GM19455 (cell line): Measurements from ENCODE around the gene TP63.

Experiments used
- ATAC-seq: cut with Tn5 transposase; IDR thresholded peaks from one replicate; pipeline ENCODE4 v1.9.1; 2021; ENCODE audit not compliant: unreplicated experiment

Gene TP63

DNA sequence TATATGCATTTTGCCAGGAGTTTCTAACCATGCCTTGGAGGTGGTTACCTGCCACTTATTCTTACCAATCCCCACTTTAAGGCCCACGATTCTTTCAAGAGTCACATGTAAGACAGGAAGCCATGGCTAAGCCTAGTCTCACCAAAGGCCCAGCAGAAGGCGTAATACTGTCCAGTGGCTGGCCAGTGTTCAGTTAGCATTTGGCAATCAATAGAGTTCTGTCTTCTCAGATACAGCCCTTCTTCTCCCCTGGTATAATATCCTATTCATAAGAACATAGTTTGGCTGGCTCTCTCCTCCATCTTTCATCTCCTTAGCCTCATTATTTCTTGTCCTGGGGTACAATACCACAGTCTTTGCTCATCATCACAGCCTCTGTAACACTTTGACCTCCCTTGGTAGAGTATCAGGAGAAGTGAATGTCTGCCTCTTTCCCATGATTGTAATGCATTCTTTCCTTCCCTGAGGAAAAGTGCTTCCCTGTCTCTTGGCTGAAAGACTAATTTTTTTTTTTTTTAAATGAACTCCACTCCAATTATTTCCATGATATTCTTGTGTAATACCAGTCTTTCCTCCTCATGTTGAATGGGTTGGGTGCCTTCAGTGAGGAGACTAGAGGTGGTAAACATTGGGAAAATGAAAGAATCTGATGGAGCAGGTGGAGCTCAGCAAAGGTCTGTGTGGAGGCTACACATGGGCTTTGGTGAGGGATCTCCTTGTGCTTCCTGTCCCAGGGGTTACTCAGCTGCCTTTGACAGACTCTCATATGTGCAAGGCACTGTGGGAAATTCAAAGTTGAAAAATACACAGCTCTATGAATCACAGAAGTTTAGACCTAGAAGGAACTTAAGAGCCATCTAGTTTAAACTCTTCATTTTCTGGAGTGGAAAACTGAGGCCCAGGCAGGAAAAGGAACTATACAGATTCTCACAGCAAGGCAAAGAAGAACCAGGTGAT is 271.3 kb downstream of the TP63 start:
- no peak for ATAC-seq

DNA sequence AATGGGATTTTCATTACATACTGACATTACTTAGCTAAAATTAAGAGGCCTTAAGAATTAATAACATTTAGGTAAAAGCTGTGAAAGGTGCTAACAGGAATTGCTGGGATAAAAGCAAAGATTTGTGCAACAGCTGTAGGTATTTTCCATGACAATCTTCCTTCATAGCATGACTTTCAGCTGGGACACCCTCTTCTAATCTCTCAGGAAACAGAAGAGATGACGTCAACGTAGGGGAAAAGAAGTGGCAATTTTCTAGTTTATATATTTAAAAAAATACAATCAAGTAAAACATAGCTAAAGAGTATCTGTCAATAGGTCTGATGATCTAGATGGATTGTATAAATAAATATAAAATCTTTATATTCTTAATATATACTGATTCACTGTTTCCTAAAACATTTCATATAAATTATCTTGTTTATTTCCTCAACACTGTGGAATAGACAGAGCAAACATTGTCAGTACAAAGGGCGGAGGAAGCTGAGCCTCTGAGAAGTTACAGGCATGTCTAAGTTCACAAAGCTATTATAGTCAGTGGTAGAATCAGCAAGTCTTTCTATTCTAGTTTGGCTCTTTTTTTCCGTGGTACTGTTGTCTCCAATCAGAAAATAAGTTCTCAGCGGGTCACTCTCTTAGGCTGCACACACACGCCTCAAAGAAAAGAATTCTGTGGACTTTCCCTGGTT is 272.5 kb downstream of the TP63 start:
- no peak for ATAC-seq

DNA sequence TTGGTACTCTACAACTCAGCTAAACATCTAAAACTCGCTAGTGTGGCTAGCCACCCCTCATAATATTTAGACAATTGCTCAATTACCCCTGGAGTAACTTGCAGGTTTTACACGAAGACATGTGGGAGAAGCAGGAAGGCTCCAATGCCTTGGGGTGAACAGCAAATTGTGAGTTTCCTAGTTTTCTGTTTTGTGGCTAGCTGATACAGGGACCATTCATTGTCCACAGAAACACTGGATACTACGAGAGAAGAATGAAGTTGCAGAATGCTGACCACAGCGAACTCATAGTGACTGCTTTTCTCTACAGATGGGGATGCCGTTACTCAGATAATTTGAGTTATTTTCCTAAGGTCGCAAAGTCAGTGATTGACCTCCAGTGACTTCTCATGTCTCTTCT is 276.6 kb downstream of the TP63 start:
- ATAC-seq, result no peak

DNA sequence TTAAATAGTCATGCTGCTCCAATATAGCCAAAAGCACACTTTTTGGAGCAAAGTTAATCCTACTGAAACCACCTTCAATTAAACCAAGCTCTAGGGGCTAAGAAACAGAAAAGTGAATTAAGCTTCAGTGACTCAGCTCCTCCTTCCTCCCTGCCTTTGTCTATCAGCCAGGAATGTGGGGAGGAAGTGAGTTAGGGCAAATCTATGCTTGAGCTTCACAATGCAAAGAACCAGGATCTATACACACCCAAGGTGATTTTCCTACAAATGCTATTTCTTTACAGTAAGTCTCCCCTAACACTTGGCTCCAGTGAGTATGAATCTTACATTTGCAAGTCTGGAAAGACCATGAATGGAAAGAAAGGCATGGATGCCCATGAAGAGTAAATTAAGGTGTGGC is 277.5 kb downstream of the TP63 start:
- no peak for ATAC-seq

DNA sequence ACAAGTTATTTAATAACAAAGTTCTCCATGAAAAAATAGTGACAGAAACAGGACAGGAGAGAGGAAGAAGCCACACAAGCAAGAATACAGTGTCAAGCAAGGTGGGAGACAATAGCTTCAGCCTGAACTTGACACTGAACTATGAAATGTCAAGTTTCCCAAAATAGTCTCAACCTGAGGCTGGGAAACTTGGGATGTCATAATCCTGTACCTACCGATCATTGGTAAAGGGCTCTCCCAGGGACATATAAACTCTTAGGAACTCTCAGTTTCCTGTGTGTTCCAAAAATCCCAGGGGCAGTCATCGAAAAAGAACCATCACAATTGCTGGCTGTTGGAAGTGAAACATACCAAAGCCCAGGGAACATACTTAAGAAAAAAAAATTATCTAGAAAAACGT is 277.9 kb downstream of the TP63 start:
- ATAC-seq, result no peak

DNA sequence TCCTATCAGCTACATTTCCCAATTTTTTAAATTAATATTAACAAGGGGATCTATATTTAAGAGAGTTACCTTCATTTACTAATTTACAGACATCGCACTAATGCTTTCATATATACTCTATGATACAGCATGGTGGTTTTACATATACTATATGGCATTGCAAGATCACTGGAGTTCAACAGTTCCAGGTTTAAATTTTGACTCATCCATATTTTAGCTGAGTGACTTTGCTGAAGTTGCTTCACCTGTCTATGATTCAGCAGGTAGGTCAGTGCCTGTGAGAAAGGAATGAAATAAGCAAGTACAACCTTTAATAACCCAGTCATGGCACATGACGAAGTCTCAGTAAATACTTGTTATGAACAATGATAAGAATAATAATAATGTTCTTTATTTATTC is 278.4 kb downstream of the TP63 start:
- no peak for ATAC-seq

DNA sequence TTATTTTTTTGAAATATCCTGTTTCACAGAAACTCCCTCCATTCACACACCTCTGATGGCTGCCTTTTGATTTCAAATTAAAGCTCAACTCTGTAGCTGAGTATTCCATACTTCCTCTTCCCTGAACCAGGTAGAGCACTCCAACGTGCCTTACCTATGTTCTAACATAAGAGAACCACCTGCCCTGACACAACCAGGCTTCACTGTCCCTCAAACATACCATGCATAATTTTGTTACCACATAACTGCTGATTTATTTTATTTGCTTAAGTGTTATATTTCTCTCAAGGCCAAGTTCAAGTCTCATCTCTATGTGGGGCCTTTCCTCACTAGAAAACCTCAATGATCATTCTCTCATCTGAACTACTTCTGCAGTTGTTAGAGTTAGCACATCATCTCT is 279.8 kb downstream of the TP63 start:
- no peak for ATAC-seq

DNA sequence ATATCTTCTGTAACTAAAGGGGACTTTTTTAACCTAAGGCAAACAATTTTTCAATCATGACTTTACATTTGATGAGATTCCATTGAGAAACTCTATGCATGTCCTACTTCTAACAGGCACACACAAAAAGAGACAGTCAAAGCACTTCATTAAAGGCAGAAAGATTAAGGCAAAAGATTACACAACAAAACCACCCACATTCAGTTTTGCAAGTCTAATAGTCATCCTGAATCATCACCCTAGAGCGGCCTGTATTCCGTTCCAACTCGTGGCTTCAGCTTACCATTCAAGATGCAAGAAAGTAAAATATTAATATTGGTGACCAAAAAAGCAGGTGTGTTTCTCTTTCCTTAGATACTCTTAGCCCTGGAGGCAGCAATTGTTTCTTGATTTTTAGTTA is 283.6 kb downstream of the TP63 start:
- no peak for ATAC-seq

DNA sequence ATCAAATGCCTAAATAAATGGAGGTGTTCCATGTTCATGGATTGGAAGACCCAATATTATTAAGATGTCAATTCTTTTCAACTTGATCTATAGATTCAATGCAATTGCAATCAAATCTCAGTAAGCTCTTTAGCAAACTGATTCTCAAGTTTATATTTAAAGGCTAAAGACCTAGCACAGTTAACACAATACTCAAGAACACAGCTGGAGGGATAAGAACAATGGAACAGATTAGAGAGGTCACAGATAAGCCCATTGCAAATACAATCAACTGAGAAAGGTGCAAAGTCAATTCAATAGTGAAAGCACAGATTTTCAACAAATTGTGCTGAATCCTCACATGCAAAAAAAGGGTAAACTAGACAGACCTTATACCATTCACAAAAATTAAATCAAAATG is 290.6 kb downstream of the TP63 start:
- no peak for ATAC-seq

DNA sequence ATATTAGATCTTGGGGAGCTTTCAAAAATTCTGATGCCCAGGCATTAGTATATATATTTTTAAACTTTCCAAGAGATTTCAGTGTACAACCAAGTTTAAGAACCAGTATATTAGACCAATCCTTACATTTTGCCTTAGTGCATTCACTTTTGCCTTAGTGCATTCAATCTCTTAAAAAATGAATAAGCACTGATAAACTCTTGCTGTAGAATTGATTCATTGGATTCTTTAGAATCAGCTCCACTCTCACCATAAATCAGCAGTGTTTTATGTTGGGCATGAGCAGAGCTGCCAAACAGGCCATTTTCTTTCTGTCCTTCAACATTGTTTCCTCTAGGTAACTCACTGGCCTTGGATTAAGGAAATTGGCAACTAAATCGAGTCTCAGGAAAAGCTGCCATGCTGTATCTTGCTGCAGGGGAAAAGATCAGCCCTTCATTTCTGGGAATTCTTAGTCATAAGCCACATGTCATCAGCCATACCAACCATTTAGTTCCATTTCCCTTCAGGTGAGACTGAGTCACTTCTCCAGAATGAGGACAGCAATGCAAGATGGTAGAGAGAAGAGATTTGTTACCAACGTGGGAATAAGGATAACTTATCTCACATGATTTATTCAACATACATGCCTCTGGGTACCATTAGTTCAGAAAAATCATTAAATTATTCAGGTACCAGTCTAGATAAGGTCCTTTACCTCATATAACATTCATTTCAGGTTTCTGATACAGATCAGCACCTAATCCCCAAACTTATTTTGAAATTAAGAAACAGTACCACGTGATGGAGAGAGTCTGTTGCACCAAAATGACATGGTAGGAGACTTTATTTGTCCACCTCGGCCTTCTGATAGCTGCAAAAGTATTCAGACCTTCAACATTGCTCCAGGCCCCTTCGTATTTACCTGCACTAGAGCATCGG is 297.0 kb downstream of the TP63 start:
- ATAC-seq, result no peak

DNA sequence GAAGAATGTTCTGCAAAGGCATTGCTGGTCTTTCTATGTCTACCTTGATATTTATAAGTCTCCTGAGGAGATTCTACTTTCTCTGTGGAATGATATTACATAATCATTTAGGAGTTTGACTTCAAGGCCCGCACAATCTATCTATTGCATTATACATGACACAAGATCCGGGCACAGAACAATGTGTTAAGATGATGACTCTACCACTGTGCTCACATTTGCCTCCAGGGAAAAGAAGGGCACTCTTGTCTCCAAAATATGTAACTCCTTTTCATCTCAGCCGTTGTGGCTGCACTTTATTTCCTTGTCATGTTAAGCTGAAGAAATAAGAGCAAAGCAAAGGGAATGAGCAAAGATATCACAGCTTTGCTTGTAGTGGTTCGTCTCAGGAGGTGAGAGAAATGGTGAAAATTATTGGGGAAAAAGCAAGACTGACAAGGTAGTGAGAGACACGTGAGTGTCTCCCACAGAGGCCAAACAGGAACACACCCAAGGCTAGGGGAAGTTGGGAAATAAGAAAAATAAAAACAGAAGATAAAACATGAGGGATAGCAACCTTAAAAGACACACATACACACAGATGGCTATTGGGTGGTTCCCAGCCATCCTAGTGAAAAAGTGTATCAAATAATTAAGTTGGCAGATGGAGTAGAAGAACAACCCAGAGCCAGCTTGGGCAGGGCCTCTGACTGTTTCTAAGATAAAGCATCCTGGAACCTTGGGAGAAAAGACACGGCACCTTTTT is 305.2 kb downstream of the TP63 start:
- ATAC-seq, result no peak

DNA sequence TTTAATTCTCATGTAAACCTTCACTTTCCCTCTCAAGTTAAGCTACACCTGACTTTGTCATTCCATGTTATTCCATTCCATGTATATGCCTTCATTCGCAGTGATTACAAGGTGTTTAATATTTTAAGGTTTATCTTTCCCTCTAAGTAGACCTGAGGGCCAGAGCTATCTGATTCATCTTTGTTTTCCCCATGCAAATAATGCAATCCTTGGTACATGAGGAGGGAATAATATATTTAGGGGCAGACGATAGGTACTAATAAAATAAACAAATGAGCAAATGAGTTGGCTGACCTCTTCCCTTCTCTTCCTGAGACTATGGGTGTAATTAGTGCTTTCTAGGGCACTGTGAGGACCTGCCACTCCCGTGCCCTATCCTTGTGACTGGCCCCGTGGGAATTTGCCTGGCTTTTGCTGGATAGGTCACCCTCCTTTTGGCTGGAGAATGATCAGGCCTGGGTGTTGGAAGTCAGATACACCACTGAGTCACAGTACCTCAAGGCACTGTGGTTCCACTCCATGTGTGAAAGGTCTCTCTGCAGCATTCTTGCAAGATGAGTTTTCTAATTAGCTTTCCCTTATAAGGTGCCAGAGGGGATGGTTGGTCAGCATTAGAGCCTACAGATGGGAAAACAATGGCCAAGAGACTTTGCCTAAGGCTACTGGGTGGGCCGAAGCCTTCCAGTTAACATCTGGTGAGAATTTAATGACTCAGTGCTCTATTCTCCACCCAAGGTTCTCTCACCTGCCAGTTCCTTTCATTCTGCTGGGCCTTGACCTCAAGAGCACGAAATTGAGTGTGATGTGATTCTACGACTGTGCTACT is 306.3 kb downstream of the TP63 start:
- no peak for ATAC-seq

DNA sequence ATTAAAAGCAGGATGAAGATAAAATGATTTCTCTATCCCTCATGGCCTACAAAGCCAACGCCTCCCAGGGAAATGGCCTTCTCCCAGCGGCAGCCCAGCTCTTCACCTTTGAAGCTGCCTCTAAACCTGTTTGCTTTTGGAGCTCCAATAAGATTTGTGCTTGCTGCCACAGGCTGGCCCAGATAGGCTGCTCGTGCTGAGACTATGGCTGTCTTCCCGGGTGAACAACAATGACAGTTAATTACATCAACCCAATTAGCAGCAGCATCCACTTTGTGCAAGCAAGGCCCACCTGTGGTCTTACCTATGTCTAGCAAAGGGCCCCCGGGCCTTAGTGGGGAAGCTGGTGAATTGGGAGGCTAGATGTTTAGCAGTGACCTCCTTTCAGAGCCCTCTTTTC is 309.9 kb downstream of the TP63 start:
- no peak for ATAC-seq

DNA sequence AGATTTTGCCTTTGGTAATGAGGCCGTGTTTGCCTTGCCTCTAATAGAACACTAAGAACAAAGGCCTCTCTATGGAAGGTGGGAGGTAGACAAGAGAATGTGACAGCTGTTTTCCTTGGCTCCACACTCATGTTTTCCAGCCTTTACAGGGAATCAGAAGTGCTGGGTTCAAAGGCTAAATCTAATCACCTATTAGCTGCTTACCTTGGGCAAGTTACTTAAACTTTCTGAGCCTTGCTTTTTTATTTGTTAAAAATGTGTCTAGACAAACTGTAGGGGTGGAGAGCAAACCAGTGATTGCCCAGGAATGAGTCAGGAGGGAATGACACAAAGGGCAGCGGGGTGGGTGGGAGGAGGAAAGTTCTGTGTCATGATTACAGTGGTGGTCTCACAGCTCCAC is 310.5 kb downstream of the TP63 start:
- no peak for ATAC-seq

DNA sequence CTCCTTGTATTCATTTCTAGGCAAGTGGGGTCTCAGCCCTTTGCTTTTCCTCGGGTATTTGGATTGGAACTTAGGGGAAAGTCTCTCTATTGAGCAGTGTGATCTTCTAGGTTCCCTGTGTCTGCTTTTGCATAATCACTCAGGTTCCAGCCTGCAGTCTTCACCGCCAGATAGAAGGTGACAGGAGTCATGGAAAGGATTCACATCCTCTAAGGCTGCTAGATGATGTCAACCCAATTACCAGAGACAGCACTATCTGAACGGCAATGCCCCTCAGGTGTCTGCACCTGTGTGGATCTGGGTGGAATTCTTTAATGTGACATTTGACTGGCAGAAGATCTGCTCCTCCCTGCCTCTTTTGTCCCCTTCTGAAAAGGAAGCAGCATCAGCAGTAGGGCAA is 311.8 kb downstream of the TP63 start:
- no peak for ATAC-seq

DNA sequence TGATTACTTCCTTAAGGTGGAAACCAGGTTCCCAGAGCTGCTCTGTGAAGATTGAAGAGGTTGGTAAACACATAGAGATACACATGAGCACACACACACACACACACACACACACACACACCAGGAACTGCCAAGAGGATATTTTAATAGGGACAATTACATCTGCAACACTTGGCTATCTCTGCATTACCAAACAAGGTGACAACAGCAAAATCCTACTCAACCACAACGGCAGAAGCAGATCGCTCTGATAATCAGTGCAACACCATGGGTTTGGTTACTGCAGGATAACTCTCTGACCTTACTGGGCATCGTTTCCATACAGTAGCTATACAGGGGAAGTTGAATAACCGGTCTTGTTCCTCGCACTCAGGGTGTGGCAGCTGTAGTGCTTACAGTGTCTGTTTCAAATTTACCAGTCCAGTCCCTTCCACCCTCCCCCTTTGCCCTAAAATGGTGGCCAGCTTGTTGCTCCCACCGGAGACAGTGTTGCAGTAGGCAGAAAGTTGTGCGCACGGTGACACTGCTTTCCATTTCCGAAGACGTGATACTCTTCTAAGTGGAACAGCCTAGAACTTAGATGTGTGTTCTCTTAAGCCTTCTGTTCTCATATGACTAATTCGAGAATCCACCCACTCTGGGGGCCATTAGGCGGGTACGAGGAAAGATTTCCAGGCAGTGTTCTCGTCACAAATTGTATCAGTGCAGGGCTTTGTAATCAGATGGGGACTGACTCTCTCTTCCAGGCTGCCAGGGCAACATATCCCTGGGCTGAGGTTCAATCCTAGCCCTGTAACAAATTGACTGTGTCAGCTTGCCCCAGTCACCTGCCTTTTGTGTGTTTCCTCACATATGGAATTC is 313.3 kb downstream of the TP63 start:
- ATAC-seq, result no peak

DNA sequence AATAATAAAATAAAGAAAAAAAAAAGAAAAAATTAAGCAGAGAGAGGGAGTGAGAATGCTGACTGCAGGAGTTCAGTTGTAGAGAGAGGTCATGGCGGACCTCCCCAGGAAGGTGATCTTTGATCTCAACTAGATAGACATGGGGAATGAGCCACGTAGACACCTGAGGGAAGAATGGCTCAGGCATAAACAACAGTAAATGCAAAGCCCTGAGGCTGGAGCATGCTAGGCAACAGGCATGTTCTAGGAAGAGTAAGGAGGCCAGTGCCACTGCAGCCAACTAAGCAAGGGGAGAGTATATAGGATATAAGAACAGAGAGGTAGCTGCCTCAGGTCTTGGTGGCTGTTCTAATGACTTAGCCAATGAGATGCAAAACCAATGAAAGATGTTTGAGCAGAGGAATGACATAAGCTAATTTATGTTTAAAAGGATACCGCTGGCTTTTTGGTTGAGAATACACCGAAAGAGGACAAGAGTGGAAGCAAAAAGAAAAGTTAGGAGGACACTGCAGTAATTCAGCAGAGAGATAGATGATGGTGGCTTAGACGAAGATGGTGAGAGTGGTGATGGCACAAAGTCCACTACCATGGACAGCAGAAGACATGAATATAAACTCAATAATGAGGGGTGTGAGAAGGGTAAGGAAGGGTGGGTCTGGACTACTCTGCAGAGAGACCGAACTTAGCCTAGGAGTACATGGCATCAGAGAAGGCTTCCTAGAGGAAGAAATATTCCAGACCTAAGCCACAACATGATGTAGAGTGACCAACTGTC is 314.9 kb downstream of the TP63 start:
- no peak for ATAC-seq
